ENCODE results near the gene KLF7.

DNA sequence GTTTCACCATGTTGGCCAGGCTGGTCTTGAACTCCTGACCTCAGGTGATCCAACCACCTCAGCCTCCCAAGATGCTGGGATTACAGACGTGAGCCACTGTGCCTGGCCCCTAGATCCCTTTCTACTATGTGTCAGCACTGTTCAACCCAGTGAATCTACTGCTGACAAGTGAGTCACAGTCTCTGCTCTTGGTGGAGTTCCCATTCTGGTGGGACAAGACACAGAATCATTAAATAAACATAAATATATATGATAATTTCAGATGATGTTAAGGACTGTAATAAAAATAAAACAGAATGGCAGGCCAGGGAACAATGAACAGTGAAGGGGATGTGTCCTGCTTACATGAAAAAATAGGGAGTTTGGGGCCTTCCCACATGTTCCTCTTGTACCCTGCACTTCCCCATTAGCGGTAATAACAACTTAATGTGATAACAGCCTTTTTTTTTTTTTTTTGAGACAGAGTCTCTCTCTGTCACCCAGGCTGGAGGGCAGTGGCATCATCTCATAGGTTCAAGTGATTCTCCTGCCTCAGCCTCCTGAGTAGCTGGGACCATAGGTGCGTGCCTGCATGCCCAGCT, 114.3 kb downstream of the KLF7 start:
- TF ChIP-seq CTCF (IDR thresholded peaks at IDR 0.05): no peak
- no peak for TF ChIP-seq ZFX (IDR thresholded peaks at IDR 0.05; ENCODE audit: borderline replicate concordance)

Measured in 22Rv1 (cell line).